ENCODE data around the gene SIRT4.
"Not testable (repeated sequence)": the region's sequence is repeated elsewhere in the genome, so short reads cannot be mapped to it uniquely, and the experiment has no call there.

The SIRT4 gene

DNA sequence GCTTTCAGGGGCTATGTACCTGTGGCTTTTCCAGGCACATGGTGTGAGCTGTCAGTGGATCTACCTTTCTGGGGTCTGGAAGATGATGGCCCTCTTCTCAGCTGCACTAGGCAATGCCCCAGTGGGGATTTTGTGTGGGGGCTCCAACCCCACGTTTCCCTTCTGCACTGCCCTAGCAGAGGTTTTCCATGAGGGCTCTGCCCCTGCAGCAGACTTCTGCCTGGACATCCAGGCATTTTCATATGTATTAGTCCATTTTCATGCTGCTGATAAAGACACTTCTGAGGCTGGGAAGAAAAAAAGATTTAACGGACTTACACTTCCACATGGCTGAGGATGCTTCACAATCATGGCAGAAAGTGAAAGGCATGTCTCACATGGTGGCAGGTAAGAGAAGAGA lies 34.3 kb downstream of the SIRT4 start:
- DNase-seq (ENCODE audit: low spot score) = not testable (repeated sequence)

DNA sequence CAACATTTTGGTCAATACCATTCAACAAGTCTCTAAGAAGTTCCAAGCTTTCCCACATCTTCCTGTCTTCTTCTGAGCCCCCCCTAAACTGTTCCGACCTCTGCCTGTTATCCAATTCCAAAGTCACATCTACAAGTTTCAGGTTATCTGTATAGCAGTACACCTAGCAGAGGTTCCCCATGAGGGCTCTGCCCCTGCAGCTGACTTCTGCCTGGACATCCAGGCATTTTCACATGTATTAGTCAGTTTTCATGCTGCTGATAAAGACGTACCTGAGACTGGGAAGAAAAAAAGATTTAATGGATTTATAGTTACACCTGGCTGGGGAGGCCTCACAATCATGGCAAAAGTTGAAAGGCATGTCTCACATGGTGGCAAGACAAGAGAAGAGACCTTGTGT lies 35.6 kb downstream of the SIRT4 start:
- DNase-seq (ENCODE audit: low spot score) = no peak

DNA sequence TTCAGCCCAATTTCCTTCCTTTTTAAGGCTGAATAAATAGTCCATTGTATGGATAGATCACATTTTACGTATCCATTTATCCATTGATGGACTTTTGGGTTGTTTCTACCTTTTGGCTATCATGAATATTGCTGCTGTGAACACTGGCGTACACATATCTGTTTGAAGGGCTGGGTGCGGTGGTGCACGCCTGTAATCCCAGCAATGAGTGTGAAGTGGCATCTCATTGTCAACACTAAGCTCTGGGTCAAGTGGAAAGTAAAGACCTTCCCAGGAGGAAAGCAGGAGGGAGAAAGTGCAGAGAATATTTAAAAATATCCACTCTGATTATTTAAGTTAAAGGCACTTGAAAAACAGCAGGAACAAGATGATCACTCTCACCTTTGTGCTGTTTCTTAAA lies 37.1 kb downstream of the SIRT4 start:
- DNase-seq (ENCODE audit: low spot score) = no peak

DNA sequence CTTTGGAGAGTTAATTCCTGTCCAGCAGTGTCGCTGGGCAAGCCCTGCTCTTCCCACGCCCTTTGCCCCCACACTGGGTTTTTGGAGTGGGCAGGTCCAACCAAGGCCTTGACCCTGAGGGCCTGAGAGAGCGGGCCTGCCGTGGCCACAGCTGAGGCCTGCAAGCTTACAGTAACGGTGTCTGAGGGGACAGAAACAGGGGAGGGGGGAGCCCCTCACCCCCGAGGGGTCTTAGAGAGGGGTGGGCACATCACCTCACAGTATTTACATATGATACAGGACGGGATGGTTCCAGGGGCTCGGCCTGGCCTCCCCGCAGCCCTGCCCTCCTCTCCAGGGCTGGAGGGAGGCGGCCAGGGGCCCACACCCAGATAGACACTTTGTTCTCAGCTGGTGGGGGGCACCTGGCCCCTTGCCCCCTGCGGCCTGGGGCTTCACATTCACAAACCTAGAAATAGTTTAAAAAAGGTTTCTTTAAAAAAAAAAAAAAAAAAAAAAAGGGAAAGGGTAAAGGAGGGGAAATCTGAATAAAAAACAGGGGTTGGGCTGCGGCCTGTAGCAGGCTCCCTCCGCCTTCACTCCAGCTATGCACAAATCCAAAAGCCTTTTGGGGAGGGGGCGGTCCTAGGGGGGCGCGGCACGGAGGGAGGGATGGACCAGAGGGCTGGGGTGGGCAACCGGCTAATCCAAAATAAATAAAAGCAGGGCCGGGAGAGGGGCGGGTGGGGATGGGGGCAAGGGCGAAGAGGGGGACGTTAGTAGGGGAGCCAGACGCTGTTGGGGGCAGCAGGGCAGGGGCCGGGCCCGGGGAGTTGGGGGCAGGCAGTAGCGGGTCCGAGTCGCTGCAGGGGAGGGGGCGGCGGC lies 40.3 kb downstream of the SIRT4 start:
- no peak for DNase-seq (ENCODE audit: low spot score)

DNA sequence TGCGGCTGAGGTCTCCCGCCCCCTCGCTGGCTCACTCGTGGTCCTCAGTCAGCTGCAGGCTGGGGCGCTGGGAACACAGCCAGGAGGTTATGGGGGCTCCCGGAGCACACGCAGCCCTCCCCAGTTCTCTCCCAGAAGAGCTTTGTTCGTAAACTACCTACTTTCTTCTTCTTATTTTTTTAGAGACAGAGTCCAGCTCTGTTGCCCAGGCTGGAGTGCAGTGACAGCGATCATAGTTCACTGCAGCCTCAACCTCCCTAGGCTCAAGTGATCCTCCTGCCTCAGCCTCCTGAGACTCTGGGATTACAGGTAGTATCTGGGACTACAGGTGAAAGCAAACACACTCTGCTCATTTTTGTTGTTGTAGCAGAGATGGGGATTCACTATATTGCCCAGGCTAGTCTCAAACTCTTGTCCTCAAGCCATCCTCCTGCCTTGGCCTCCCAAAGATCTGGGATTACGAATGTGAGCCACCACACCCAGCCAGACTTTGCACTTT lies 41.0 kb downstream of the SIRT4 start:
- DNase-seq (ENCODE audit: low spot score) = no peak

DNA sequence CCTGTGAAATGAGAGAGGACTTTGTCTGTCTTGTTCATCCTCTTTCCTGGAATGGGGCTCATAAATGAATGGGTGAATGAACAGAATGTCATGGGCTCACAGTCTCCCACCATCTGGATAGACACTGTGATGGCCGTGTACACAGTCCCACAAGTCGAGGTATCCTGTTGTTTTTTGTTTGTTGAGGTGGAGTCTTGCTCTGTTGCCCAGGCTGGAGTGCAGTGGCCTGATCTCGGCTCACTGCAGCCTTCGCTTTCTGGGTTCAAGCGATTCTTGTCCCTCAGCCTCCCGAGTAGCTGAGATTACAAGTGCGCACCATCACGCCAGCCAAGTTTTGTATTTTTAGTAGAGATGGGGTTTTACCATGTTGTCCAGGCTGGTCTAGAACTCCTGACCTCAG lies 41.6 kb downstream of the SIRT4 start:
- DNase-seq (ENCODE audit: low spot score) = no peak

DNA sequence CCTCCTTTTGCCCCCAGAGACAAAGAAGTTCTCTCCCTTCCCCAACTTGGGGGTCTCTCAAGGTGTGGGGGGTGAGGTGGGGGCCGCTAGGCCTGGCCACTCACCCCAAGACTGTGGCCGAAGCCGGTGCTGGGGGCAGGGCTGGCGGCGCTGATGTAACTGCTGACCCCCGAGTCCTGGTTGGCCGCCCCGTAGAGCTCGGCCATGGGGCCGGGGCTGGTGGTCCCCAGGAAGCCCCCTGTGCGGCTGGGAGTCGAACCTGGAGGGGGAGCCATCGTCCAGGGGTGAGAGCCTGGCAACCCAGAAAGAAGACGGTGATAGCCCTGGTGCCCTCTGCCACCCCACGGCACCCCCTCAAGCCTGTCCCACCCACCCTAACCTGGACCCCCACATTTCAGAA lies 43.9 kb downstream of the SIRT4 start:
- DNase-seq (ENCODE audit: low spot score) = no peak

DNA sequence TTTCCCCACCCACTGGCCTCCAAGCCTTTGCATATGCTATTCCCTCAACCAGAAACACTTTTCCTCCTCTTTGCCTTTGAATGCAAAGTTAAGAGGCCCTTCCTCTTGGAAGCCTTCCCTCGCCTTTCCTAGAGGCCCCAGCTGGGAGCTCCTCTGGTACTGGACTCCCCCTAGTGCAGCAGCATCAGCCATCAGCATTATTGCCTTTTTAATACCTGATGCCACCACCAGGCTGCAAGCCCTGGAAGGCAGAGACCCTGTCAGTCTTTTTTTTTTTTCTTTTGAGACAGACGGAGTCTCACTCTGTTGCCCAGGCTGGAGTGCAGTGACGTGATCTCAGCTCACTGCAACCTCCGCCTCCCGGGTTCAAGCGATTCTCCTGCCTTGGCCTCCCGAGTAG lies 44.6 kb downstream of the SIRT4 start:
- no peak for DNase-seq (ENCODE audit: low spot score)

DNA sequence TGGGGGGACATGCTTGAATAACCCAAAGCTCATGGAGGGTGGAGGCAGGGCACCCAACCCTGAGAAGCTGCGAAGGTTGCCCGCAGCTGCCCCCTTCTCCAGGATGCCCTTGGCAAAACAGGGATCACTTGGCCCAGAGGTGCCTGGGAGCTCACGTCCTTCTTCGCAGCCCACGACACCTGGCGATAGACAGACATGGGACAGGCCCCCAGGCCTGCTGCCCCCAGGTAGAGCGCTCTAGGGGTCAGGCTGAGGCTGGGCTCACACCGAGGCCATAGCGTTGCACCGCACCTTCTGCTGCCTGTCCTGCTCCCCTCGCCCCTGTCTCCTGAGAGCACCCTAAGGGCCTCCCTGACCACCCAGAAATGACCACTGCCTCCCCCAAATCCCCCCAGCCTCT lies 45.6 kb downstream of the SIRT4 start:
- no peak for DNase-seq (ENCODE audit: low spot score)

DNA sequence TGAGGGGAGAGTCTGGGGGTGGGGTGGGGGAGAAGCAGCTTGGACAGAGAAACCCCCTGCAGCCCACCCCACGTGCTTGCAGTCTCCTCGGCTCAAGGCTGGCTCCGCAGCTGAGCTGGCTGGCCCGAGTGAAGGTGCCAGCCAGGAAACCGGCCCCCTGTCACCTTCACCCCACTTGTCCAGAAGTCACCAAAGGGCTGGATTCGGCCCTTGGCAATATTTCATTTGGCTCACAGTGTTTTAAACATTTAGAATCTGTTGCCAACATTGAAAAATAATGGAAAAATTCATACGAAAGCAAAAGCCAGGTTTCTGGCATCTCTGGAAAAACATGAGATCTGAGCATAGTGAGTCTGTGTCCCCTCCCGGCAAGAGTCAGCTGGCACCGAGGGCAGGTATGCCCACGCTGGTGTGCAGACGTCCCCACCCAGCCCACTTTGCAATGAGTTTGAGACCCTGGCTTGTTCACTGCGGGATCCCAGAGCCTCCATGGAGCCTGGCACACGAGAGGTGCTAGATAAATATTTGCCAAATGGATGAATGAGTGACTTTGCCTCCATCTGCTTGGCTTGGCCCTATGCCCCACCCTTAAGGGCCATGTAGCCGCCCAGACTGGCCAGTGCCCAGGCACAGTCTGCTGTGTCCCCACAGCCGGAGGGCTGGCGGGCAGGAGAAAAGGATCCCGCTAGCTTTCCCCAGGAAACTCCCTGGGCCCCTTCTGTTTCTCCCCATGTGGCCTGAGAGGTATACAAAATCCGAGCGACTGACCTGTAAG lies 48.6 kb downstream of the SIRT4 start:
- no peak for DNase-seq (ENCODE audit: low spot score)

DNA sequence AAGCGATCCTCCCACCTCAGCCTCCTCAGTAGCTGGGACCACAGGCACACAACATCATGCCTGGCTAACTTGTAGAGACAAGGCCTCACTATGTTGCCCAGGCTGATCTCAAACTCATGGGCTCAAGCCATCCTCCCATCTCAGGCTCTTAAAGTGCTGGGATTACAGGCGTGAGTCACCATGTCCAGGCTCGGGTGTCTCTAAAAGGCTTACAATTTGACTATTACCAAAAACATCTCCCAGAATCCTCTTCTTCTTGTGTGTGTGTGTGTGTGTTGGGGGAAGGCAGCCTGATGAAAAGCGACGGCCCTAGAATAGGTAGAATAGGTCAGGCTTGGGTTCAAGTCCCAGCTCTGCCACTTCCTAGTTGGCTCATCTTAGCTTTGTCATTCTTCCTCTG lies 50.0 kb downstream of the SIRT4 start:
- DNase-seq (ENCODE audit: low spot score) = no peak

DNA sequence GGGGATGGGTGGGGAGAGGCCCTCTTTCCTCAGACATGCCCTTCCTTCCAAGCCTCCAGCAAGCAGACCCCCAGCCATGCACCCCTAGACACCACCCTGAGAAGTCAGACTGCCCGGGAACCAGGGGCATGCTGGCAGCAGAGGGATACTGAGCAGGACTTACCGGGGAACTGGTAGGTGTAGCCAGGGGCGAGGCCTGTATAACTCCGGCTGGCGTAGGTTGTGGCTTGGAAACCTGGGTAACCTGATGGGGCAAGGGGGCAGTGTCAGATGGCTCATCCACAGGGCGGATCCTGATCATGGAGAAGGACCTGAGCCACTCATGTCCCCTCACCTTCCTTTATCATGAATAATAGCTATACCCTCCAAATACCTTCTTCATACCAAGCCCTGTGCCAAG lies 51.0 kb downstream of the SIRT4 start:
- no peak for DNase-seq (ENCODE audit: low spot score)

DNA sequence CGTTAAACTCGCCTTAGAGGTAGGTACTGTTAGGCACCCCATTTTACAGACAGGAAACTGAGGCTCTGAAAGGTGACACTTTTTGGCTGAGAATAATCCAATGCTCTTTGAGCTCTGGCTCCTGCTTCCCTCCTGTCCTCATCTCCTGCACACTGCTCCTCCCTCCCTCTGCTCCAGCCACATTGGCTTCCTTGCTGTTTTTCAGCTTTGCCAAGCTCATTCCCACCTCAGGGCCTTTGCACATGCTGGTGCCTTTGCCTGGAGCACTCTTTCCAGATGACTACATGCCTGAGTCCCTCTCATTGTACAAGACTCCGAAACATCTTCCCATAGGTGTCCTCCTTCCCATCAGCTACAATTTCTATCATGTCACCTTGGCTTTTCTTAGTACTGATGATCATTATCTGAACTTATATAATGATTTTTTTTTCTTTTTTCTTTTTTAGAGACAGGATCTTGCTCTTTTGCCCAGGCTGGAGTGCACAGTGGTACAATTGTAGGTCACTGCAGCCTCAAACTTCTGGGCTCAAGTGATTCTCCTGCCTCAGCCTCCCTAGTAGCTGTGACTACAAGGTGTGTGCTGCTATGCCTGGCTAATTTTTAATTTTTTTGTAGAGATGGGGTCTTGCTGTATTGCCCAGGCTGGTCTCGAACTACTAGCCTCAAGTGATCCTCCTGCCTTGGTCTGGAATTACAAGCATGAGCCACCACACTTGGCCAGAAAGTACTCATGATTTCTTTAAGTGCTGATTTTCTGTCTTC lies 51.6 kb downstream of the SIRT4 start:
- DNase-seq (ENCODE audit: low spot score) = no peak

DNA sequence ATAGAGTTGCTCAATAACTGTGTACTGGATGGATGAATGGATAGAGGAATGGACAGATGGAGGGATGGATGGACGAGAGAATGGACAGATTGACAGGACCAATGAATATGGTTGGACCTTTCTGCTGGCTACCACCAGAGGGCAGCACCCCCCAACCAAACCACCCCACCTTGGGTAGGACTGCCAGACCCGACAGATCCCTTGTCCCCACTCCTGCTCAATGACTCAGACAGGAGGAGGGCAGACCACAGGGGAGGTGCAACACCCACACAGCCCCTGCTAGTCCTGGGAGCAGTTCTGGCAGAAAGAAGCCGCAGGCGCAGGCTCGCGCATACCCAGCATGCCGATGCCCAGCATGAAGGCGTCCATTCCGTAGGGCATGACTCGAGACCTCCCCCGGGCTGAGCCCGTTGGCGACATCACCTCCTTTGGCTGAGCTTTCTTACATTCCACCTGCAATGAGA lies 54.5 kb downstream of the SIRT4 start:
- DNase-seq (ENCODE audit: low spot score) = peak; percentile 91

DNA sequence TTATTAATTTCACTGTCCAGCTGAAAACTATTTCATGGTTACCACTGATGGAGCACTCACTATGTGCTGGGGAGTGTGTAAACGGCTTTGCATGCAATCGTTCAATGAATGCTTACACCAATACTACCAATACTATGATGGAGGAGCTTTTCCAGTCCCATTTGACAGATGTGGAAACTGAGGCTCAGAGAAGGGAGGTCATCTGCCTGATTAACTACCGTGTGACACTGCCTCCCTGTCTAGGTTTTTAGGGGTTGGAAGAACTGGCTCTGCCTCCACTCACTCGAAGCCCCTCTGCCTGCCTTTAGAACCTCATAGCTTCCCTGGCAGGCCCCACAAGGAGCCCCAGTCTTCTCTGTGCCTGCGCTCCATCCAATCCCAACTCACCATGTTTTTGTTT lies 55.0 kb downstream of the SIRT4 start:
- no peak for DNase-seq (ENCODE audit: low spot score)

DNA sequence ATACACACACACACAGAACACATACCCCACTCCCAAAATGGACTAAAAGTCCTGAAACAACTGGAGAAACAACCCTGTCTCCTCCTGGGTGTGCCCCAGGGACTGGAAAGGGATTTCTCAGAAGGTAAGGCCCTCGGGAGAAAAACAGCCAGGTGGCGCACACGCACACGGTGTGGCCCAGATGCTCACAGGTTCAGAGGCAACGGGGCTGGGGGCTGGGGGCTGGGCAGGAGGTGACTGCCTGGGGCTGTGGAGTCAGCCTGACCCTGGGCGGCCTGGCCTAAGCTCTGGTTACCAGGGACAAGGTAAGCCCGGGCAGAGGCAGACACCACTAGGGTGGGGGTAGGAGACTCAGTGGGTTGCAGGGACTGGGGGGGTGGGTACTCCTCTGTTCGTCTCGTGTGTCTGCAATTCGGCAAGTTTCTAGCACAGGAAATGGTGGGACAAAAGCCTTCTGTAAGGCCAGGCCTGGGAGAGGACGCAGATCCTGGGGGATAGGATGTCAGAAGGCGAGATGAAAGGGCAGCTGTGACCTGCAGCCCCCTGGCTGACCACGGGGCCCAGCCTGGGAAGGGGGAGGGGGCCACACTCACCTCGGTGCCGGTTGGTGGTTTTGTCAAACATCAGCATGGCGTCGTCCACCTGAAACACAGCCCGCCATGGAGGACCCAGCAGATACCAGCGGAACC lies 56.4 kb downstream of the SIRT4 start:
- DNase-seq (ENCODE audit: low spot score) = no peak

DNA sequence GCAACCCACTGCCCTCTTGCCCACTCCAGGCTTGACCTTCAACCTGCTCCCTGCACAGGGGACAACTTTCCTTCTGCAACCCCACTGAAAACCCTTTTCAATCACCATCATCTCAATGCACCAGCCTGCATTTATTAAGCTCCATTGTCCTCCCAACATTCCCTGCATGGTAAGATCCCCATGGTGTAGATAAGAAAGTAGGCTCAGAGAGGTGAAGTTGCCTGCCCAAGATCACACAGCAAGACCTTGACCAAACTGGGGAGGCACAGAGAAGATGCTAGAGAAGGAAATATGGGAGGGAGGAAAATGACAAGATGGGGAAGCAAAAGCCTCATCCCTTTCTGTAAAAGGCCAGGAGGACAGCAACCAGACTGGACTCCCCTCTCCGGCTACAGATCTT lies 57.0 kb downstream of the SIRT4 start:
- DNase-seq (ENCODE audit: low spot score) = no peak

DNA sequence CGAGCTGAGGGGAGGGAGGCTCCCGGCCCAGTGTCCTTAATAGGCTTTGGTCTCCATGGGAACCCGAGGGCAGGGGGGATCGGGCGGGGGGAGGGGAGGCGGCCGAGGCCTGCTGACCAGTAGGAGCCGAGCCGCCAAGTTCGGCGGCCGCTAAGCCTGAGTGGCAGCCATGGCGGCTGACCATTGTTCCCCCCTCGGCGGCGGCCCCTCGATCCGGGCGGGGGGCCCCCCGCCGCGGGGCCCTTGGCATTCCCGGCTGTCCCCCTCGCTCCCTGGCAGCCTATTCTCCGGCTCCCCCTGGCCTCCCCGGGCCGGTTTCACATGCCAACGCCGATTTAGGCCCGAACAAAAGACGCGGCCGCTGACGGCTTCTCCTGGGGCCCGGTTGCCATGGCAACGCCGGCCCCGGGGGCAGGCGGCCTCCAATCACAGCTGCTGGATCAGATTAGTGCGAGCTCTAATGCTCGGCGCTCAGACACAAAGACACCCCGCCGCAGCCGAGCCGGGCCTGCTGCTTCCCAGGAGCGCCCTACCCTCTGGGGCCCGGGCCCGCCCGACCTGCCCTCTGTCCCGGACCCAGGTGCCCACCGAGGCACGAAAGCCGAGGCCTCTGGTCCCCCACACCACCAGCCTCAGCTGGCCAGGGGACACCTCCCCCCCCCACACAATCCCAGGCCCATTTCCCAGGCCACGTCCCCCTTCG lies 59.5 kb downstream of the SIRT4 start:
- peak; percentile 88 for DNase-seq (ENCODE audit: low spot score)

Measured in Ammon's horn (tissue), 1 donor.